ENCODE data around the gene PDE9A.

GRCh38 chr21:42679319-42680057, 26.1 kb downstream of the PDE9A start:
- TF ChIP-seq POLR2A (IDR thresholded peaks at IDR 0.05; ENCODE audit: low read depth) = no peak
- no peak for TF ChIP-seq POLR2AphosphoS5 (IDR thresholded peaks at IDR 0.05)
- no peak for TF ChIP-seq CTCF (IDR thresholded peaks at IDR 0.05)
- no peak for TF ChIP-seq EP300 (IDR thresholded peaks at IDR 0.05)

Measured in esophagus muscularis mucosa (tissue), 4 donors.